K562 (cell line): ENCODE measurements around the gene IL11. TPM values are rescaled to one million over a fixed set of nuclear protein-coding genes. Genes with fewer than 3 reads are reported as not detected.

Experiments
- COPS2 ChIP-seq: fragments of 450-650 bp; conservative IDR thresholded peaks from 2 replicates; pipeline ENCODE4 v1.6.1; 2016; ENCODE audit warnings: mild to moderate bottlenecking, moderate library complexity
- CSDE1 ChIP-seq, 2 experiments: fragments of 450-650 bp; IDR thresholded peaks; 2 replicates each; pipeline ENCODE4 v1.6.1; 2016; ENCODE audit warnings: mild to moderate bottlenecking in 1 of 2
- CUX1 ChIP-seq: fragments of 200-800 bp; sonication (Bioruptor generic); IDR thresholded peaks from 2 replicates; pipeline ENCODE4 v1.6.1; 2016; ENCODE audit warnings: missing genetic modification characterization, missing compliant biosample characterization
- FOS ChIP-seq: IDR thresholded peaks from 3 replicates; pipeline ENCODE4 v1.6.1; 2011; ENCODE audit not compliant: insufficient read length; ENCODE audit errors: extremely low read depth
- JUN ChIP-seq, 2 experiments: sonication (generic) in 1 of 2; formaldehyde crosslinking in 1 of 2; IDR thresholded peaks; 2 replicates each; pipeline versions ENCODE4 v1.6.1 to v1.8.0; 2012 to 2022; ENCODE audit warnings: borderline replicate concordance in 2 of 2, mild to moderate bottlenecking in 2 of 2, improper control_type of control experiment in 1 of 2, low read depth in 1 of 2, low read length in 1 of 2, missing genetic modification reagents in 1 of 2
- MECOM ChIP-seq: fragments of 250-450 bp; sonication (Bioruptor Pico); IDR thresholded peaks from 2 replicates; pipeline ENCODE4 v1.8.0; 2022; ENCODE audit warnings: inconsistent platforms
- PTBP1 ChIP-seq: fragments of 200-400 bp; formaldehyde crosslinking; IDR thresholded peaks from 2 replicates; pipeline ENCODE4 v1.6.1; 2017; ENCODE audit warnings: low read depth, low read length
- RCOR1 ChIP-seq, 2 experiments: IDR thresholded peaks; 2 replicates each; pipeline ENCODE4 v1.6.1; 2012; ENCODE audit warnings: low read depth in 2 of 2, low read length in 2 of 2, borderline replicate concordance in 1 of 2, improper control_type of control experiment in 1 of 2
- TEAD2 ChIP-seq: fragments of 450-650 bp; IDR thresholded peaks from 2 replicates; pipeline ENCODE4 v1.6.1; 2016; ENCODE audit warnings: missing genetic modification characterization, control low read depth, missing compliant biosample characterization
- TOE1 ChIP-seq, 2 experiments: fragments of 450-650 bp in 1 of 2; sonication (generic) in 1 of 2; formaldehyde crosslinking in 1 of 2; IDR thresholded peaks; 2 replicates each; pipeline versions ENCODE4 v1.7.1 to v1.8.0; 2016 to 2022; ENCODE audit warnings: borderline replicate concordance in 2 of 2, mild to moderate bottlenecking in 2 of 2, antibody characterized with exemption in 1 of 2, inconsistent platforms in 1 of 2, low read depth in 1 of 2, missing genetic modification reagents in 1 of 2, moderate library complexity in 1 of 2
- ZNF586 ChIP-seq: fragments of 450-650 bp; formaldehyde crosslinking; conservative IDR thresholded peaks from 2 replicates; pipeline ENCODE4 v1.4.0; 2020; ENCODE audit warnings: mild to moderate bottlenecking, moderate library complexity
- ZNF75A ChIP-seq: fragments of 450-650 bp; formaldehyde crosslinking; IDR thresholded peaks from 2 replicates; pipeline ENCODE4 v1.4.0; 2020; ENCODE audit warnings: mild to moderate bottlenecking
- polyA plus RNA-seq, 8 experiments: library from polyadenylated mRNA; depleted of rRNA in 4 of 8; stranded (reverse) in 5 of 8; unstranded in 3 of 8; fragments of >200 nt; fragmentation: Nextera tagmentation in 2 of 8; fragmentation: Illumina TruSeq in 1 of 8; extraction: Ambion mirVana in 2 of 8; extraction: Trizol in 1 of 8; gene quantifications; 2 replicates each; pipeline versions ENCODE4 v1.2.1 to v1.2.3, GENCODE V29; 2011 to 2014; ENCODE audit warnings: inconsistent platforms in 1 of 8, missing spikeins in 1 of 8
- total RNA-seq, 7 experiments: library from RNA; depleted of rRNA in 6 of 7; stranded (reverse); fragments of >200 nt in 6 of 7; fragmentation: Illumina TruSeq in 2 of 7; extraction: Trizol in 2 of 7; gene quantifications; 2 replicates each; pipeline versions ENCODE4 v1.2.1 to v1.2.3, GENCODE V29; 2011 to 2021; ENCODE audit warnings: low replicate concordance in 1 of 7
- TF ChIP-seq, protein P1 (sequence below): fragments of 250-450 bp; sonication (Bioruptor Pico); IDR thresholded peaks from 2 replicates; pipeline ENCODE4 v1.4.0; 2020
- TF ChIP-seq, protein P2 (sequence below): fragments of 250-450 bp; sonication (Bioruptor Pico); IDR thresholded peaks from 2 replicates; pipeline ENCODE4 v1.4.0; 2020

The IL11 gene
- total and polyA plus RNA-seq, 9 of the 15 experiments (the other 6 are each of a cell fraction or from before 2014, with no cell fraction given): 0.04 to 0.42 (median 0.06) TPM; not detected in 6

DNA sequence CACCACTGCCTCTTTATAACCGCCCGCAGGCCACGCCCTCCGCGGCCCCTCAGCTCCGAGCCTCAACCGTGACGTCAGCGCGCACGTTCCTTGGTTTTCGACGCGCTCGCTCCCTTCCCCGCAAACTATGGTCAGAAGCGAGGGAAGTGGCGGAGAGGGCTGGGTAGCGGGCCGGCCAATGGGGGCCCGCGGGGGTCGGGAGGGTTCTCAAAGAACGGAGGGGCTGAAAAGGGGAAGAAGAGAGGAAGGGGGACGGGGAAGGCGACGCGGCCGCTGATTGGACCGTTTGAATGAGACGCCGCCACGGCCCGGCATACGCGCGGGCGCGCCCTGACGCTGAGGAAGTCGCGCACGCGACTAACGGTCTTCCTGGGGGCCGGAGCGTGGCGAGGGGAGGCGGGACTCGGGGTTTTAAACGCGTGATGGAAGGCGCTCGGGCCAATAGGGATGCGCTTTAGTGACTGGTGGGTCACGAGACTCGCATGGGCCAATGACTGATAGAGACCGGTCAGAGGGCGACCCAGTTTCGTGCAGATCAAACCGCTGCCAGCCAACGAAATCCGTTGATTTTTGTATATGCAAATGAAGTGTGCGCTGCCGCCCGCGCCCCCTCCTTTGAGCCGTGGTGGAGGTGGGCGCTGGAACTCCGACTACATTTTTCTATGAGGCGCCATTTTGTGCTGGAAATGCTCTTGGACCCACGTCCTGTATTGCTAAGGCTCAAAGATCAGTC, 37.7 kb upstream of the IL11 start (continued):
- TF ChIP-seq CUX1 (CRISPR knock-in tag) (no peak), FOS (peak; percentile 89), COPS2 (no peak), TOE1 (IDR thresholded peaks at IDR 0.05; ENCODE audit: borderline replicate concordance) (peak; percentile 99), TOE1 (CRISPR knock-in tag; IDR thresholded peaks at IDR 0.05; ENCODE audit: borderline replicate concordance, low read depth) (no peak), TEAD2 (tag) (no peak), ZNF586 (CRISPR knock-in tag) (no peak), RCOR1 (IDR thresholded peaks at IDR 0.05; ENCODE audit: borderline replicate concordance in 1 of 2, low read depth in 2 of 2, low read length in 2 of 2) (peak in 1 of 2 experiments; percentile 70; a peak in 2 of 4 replicates), JUN (IDR thresholded peaks at IDR 0.05; ENCODE audit: borderline replicate concordance, low read depth, low read length) (peak; percentile 36; the same call in 1 of the 2 replicates), JUN (CRISPR knock-in tag; IDR thresholded peaks at IDR 0.05; ENCODE audit: borderline replicate concordance) (peak; percentile 71; the same call in 1 of the 2 replicates), CSDE1 (IDR thresholded peaks at IDR 0.05) (peak in 1 of 2 experiments; percentile 63; a peak in 1 of 4 replicates), MECOM (CRISPR knock-in tag) (no peak), PTBP1 (no peak), ZNF75A (CRISPR knock-in tag) (no peak)
- TF ChIP-seq, protein P1, sequence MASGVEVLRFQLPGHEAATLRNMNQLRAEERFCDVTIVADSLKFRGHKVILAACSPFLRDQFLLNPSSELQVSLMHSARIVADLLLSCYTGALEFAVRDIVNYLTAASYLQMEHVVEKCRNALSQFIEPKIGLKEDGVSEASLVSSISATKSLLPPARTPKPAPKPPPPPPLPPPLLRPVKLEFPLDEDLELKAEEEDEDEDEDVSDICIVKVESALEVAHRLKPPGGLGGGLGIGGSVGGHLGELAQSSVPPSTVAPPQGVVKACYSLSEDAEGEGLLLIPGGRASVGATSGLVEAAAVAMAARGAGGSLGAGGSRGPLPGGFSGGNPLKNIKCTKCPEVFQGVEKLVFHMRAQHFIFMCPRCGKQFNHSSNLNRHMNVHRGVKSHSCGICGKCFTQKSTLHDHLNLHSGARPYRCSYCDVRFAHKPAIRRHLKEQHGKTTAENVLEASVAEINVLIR: peak; percentile 81
- TF ChIP-seq, protein P2, sequence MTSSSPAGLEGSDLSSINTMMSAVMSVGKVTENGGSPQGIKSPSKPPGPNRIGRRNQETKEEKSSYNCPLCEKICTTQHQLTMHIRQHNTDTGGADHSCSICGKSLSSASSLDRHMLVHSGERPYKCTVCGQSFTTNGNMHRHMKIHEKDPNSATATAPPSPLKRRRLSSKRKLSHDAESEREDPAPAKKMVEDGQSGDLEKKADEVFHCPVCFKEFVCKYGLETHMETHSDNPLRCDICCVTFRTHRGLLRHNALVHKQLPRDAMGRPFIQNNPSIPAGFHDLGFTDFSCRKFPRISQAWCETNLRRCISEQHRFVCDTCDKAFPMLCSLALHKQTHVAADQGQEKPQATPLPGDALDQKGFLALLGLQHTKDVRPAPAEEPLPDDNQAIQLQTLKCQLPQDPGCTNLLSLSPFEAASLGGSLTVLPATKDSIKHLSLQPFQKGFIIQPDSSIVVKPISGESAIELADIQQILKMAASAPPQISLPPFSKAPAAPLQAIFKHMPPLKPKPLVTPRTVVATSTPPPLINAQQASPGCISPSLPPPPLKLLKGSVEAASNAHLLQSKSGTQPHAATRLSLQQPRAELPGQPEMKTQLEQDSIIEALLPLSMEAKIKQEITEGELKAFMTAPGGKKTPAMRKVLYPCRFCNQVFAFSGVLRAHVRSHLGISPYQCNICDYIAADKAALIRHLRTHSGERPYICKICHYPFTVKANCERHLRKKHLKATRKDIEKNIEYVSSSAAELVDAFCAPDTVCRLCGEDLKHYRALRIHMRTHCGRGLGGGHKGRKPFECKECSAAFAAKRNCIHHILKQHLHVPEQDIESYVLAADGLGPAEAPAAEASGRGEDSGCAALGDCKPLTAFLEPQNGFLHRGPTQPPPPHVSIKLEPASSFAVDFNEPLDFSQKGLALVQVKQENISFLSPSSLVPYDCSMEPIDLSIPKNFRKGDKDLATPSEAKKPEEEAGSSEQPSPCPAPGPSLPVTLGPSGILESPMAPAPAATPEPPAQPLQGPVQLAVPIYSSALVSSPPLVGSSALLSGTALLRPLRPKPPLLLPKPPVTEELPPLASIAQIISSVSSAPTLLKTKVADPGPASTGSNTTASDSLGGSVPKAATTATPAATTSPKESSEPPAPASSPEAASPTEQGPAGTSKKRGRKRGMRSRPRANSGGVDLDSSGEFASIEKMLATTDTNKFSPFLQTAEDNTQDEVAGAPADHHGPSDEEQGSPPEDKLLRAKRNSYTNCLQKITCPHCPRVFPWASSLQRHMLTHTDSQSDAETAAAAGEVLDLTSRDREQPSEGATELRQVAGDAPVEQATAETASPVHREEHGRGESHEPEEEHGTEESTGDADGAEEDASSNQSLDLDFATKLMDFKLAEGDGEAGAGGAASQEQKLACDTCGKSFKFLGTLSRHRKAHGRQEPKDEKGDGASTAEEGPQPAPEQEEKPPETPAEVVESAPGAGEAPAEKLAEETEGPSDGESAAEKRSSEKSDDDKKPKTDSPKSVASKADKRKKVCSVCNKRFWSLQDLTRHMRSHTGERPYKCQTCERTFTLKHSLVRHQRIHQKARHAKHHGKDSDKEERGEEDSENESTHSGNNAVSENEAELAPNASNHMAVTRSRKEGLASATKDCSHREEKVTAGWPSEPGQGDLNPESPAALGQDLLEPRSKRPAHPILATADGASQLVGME (CRISPR knock-in tag): no peak
